GM18519 (cell line): ENCODE results near the gene TTC33.

Source experiments
- ATAC-seq: cut with Tn5 transposase; IDR thresholded peaks from one replicate; pipeline ENCODE4 v1.9.1; 2021; ENCODE audit warnings: mild to moderate bottlenecking, moderate library complexity; ENCODE audit not compliant: unreplicated experiment, low FRiP score

The TTC33 gene

DNA sequence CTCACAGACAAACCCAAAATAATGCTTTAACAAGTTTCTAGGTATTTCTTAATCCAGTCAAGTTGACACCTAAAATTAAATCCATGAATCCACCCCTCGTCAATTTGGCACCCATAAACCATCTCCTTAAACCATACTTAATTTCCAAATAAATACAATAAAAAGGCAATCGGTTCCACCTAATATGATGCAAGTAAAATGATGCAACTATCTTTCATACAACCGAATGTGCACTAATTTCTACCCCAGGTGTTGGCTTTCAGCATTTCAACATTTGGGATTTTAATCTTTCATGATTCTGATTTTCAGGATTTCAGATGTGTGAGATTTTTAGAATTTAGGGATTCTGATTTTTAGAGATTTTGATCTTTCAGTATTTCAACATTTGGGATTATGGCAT, 25.1 kb upstream of the TTC33 start:
- no peak for ATAC-seq

DNA sequence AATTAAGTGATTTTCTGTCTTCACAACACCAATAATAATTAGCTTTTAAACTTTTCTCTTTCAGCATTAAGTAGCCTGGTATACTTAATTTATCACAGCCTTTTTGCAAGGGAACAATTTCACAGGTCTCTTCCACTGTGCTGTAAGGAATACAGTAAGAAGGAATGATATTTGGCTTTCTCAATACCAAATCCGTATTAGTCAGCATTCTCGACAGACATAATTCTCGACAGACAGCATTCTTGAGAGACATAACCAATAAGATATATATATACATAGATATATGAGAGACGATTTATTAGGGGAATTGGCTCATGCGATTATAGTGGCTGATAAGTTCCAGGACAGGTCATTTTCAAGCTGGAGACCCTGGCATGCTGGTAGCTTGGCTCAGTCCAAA, 24.4 kb upstream of the TTC33 start:
- no peak for ATAC-seq

DNA sequence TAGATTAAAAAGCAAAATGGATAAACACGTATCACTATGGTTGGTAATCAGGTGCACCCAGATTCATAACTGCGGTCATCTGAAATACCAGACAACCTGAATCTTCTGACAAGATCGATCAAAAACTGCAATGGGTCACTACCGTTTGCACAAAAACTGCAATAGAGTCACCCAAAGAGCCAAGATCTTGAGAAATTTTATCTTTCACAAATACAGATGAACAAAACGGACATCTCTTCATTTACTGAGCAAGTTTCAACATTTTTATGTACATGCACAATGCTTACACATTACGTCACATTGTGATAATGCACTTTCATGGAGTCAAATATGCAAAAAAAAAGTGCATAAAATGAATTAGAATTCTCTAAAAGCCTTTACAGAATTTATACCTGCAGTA, 23.8 kb upstream of the TTC33 start:
- no peak for ATAC-seq

DNA sequence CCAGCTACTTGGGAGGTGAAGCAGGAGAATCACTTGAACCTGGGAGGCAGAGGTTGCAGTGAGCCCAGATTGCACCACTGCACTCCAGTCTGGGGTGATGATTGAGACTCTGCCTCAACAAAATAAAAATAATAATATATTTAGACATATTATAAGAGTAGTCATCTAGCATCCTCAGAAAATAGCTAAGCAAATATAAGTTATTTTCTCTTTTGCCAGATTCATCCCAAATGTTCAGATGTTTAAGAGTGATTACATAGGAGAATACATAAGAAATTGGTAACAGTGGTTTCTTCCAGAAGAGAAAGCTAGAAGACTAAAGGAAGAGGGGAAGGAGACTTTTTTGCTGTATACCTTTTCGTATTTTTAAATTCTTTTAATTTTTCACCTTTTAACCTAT, 22.4 kb upstream of the TTC33 start:
- no peak for ATAC-seq

DNA sequence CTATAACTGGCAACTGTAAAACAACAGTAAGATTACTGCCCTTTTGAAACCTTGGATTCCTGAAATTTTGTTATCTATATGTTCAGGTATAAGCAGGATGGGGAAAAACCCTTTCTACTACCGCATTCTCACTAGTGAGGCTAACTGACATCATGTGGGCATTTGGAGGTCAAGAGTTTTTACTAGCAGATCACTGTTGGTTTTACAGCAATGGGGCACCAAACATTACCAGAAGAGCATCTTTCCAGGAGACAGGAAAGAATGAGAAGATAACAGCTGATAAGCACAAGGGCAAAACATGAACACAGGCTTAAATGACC, 20.9 kb upstream of the TTC33 start:
- no peak for ATAC-seq

DNA sequence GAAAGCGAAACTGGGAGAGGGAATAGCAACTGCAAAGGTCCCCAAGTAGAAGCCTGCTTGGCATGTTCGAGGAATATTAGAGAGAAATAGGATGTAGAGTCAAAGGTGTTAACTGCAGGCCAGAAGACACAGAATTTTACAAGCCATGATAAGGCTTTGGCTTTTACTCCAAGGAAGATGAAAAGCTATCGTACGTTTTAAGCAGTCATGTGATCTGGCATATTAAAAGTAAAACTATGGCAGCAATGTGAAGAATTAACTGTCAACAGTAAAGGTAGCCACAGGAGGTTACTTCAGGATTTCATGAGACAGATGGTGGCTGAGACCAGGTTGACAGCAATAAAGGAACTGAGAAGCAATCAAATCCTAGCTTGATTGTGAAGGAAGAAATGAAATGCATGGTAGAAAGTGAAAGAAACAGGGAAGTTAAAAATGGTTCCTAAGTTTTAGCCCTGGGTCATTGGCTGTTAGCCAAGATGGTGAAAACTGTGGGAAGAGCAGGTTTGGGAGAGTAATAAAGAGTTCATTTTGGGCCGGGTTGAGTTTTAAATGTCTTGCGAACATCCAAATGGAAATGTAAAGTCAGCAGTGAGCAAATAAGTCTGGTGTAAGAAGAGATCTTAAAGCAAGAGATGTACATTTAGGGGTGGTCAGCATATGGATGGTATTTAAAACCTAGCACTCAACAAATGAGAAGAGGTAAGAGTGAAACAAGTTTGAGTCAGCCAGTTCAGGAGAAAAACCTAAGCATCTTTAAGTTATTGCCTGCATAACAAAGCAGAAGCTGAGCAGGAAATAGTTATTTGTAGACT, 20.3 kb upstream of the TTC33 start:
- no peak for ATAC-seq

DNA sequence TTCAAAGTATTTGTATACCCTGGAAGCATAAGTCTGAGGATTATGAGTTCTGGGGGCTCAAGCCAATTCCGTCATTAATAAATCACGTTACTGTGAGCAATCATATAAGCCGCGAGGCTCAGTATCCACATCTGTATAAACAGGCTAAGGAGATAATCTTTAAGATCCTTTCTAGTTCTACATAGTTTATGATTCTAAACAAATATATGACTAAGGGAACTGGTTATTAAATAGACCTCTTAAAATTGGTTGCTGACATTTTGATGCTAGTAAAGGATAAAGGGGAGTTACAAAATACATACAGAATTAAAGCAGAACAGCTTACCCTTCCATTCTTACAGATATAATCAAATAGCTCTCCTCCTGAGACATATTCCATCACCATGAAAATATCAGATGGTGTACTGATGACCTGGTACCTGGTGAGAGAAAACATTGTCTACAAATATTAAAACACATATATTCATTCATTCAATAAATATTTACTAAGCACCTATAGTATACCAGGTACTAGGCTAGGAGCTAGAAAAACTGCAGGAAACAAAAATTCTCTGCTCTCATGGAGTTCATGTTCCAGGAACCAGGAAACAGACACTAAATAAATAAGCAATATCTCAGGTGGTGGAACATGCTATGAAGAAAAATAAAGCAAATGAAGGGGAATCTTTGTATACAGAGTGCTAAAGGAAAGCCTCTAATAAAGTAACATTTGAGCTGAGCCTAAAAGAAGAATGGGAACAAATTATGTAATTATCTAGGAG, 19.5 kb upstream of the TTC33 start:
- ATAC-seq, result no peak

DNA sequence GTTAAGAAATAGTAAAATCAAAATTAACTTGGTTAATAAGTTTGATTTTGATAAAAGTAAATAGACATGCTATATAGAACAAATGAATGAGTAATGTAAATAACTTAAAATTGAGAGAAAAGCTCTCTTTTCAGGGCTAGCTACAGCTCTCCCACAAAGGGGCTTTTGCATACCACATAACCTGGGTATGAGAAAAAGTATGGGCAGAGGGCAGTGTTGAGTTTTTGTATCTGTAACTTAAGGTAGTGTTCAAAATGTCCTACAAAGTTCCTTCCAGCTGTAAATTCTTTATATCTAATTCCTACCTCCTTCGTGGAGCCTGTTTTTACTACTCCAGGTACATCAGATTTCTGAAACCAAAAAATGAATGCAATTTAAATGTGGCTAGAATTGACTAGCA, 18.9 kb upstream of the TTC33 start:
- no peak for ATAC-seq

DNA sequence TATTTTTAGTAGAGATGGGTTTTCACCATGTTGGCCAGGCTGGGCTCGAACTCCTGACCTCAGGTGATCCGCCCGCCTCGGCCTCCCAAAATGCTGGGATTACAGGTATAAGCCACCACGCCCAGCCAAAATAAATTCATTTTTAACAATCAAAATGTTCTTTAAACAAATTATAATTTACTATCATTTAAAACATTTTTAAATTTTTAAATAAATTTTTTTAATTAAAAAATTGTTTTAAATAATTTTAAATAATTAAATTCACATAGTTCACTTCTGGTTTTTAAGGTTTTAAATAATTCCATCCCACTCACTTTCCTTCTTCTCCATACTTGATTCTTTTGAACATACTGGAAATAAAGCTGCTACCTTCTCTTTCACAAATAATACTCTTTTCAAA, 15.0 kb upstream of the TTC33 start:
- no peak for ATAC-seq

DNA sequence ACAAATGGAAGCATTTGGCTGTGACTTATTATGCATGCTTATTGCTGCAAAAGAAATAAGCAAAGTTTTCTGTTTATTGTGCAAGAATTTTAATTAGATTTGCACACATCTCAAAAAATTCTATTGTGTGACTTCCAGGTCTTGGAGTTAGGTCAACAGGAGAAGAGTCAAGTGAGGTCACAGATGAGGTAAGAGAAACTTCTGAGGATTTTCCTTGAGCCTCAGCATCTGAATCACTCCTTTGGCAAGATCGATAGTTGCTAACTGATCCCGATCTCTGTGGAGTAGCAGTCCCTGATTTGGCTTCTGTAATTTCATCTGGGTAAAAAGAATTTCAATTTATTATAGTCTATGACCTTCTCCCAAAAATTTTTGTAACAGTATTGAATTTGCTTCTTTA, 6.9 kb upstream of the TTC33 start:
- ATAC-seq, result no peak

DNA sequence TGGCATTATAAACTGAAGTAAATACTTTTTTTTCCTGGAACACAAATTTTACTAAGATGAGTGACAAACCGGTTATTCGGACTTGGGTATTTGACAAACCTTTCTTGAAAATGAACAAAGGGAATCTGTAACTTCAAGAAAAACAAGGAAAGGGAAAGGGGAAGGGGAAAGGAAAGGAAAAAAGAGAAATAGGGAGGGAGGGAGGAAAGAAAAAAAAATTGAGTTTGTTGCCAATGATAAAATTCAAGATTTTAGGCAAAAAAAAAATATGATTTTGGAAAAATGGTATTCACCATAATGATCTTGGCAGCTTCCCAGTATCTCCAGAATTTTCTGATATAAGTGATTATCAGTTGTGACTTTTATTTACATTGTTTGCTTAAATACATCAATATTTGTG, 1.6 kb upstream of the TTC33 start:
- no peak for ATAC-seq

DNA sequence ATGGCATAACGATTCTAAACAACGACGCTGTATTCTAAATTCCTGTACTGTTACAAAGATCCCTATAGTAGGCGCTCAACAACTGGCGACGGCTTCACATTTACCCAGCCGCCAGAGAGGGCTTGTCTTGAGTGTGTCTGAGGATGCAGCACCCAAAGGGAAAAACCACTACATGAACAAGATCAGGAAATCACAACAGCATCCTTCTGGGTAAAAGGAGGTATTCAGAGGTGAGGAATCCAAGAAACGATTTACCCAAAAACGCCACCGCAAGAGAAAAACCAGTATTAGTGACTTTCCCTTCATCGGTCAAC, 711 bp downstream of the TTC33 start:
- peak; percentile 59 for ATAC-seq

DNA sequence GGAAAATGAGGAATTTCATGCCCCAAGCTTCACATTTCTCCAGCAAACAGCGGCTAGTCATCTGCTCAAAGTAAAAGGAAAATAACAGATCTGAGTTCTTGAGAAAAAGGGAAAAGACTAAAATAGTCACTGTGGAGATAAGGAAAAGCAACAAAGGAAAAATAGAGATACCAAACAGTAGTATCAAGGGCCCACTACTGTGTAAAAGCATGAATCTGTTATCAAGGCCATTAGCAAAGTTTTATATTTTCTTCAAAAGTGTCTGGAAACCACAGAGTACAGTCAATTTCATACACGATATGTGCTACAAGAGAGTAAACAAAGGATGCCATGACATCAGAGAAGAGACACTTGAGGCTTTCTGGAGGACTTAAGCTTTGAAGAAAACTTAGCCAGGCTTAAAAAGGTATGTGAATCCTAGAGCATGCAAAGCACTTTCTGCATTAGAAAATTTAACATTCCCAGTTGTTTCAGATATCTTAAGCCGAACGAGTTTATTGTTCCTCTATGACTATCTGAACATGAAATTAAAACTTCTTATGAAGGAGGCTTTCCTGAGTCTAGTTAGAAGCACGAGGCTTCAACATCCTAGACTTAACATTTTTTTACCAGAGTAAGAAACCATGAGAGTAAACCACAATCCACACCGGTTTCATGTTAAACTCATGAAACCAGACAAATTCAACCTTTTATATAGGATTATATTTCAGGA, 1.2 kb downstream of the TTC33 start:
- ATAC-seq, result peak; percentile 26

DNA sequence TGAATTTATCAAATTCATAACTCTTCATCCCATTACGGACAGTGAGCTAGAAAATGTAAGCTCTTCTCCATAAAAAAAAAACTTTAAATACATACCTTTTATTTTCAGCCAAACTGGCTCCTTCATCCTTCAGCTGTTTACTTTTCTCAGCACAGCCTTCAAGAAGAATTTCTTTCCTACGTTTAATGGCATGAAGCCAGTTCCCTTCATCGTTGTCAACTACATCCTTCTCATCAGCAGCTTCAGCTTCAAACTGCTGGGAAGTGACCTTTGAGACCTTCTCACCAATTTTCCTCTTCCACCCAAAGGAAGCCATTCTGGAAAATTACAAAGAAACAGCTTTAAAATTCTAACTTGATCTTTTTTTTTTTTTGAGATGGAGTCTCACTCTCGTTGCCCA, 9.1 kb downstream of the TTC33 start:
- no peak for ATAC-seq

DNA sequence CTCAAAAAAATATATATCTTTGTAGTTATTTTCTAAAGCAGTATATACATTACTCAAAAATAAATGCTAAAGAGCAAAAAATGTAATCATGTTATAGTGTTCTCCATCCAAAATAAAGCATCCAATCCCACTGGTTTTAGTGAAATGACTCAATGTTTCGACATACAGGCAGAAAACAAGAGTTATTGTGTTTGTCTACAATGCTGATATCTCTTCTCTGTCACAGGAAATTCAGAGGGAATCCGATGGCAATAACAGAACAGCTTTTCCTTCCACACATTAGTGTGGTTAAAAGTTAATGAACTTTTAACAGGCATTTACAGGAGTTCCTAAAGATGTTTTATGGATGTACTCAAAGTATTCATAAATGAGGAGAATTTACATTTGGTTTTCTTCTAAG, 12.0 kb downstream of the TTC33 start:
- no peak for ATAC-seq

DNA sequence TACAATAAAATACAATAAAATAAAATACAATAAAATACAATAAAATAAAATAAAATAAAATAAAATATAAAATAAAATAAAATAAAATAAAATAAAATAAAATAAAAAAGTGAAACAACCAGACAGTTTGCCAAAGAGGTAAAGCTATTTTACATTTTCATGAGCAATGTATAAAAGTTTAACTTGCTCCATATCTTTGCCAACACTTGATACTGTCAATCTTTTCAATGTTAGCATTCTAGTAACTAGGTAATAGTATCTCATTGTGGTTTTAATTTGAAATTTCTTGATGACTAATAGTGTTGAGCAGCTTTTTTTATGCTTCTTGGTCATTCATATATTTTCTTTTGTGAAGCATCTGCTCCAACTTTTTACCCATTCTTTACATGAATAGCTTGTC, 17.3 kb downstream of the TTC33 start:
- no peak for ATAC-seq

DNA sequence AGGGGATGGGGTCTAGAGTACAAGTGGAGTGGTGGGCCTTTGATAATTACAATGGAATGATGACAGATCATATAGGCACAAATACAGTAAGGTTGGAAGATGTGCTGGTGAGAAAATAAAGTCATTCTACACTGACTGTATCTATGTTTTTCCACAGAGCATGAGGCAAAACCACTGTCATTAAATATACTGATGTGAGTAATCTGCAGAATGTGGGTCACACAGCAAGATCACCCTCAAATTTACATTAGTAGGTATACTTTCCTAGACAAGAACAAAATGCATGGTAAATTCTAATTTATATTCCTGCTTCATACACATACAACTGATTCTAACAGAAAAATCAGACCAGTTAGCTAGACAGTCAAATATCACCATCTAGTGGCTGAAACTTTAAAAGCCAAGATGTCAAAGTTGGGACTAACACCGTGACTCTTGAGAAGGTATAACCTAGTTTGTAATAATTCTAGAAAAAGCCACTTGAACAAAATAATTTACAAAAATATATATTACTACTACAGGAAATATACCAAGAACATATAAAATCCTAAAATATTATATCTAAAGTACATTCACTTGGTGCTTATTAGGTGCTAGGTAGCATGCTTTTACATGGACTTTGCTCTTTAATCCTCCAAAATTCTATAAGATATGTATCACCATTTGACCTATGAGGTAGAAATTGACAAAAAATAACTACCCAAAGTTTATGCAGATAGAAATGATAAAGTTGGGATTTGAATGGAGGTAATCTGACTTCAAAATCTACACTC, 19.5 kb downstream of the TTC33 start:
- ATAC-seq, result peak; percentile 76

DNA sequence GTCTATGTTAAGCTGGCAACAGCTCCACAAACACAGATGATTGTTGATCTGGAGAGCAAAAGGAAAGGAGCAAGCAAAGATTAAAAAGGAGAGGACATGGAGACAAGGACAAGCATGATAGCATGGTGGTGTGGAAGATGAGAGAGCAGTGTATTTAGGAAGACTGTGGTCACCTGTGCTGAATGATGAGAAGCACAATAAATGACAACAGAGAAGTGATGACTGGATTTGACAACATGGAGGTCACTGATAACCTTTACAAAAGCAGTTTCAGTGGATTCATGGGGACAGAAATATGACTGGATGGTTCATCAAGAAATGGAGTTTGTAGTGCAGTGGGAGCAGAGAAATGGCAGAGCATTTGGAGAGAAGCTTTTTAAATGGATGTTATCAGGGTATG, 20.2 kb downstream of the TTC33 start:
- no peak for ATAC-seq

DNA sequence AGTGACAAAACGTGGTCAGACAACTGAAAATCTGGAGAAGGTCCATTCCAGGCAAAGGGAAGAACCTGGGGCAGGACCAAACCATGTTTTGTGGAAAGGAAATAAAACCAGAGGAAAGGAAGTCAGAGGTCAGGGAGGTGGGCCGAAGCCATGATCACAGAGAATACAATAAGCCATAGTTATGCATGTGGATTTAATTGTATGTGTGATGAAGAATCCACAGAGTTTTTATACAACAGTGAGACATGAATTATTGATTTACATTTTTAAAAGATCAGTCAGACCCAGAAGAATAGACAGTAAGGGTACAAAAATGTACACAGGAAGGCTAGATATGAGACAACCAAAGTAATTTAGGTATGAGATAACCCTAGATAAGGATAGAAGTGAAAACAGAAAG, 20.8 kb downstream of the TTC33 start:
- ATAC-seq, result no peak

DNA sequence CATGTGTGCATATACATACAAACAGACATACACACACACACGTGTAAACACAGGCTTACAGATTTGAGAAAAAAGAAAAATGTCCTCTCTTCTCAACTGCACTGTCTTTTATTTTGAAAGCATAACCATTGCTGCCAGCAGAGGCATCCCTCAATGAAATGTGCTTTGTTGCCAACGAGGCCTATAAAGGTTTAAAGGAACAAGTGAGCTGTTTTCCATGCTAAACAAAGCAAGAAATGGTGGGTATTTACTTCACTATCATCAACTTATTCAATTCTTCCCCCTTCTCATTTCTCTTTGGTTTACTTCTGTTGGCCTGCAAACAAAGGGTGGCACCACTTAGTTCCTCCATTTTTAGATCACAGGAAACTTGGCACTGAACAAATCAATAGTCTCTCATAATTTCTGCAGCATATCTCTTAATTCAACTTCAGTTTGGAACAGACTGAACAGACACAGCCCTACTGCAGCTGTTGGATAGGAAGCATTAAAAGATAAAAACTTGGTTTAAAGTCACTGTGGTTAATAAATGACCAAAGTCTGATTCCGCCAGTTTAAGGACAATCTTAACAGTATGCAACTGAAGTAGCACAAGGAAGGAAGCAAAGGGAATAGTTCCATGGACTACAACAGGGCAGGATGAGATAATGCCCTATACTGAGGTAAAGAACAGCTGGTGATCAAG, 21.7 kb downstream of the TTC33 start:
- no peak for ATAC-seq

DNA sequence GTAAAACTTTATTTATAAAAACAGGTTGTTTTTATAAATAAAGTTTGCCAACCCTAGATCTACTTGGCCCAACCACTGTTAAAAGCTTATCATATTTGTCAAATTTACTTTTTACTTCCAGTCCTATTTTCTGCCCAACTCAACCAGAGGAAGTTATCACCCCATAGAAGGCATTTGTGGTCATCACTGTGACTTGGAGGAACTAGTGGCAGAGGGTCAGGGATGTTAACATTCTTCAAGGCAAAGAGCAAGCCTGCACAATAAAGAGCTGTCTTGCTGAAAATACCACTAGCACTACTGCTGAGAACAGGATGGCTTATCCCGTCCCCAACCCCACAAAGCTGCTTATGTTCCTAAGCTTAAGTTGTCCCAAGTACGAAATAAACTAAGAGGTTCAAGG, 22.3 kb downstream of the TTC33 start:
- no peak for ATAC-seq
